ENCODE results near the gene GJA10.

DNA sequence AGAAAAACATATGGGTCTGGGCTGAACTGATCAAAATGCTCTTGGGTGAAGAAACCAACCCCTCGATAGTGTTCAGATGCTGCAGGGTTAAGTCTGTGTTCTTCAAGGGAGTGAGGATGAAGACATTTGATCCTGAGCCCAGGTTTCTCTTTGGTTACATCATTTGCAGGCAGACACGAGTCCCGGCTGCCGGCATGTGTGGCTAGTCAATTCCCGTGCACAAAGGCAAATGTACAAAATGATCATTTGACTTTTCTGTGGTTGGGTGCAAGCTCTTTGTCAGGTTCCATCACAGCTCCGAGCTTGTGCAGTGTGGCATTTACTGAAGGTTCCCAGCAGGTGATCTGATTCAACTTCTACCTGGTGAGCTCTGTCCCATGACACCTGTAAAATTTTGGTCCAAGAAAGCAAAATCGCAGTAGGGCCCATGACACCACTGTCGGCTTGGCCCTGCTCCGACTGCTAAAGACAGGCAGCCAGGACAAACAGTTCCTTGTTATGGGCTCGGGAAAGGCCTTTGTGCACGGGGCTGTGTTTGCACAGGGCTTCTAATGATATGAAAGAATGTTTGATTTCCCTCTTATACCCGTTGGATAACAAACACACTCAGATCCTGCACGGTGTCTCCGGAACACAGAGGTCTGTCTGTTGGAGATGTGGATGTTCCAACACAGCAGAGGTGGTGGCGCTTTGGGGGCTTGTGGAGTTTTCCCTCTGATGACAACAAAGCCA, 46.9 kb downstream of the GJA10 start:
- no peak for TF ChIP-seq POLR2A (IDR thresholded peaks at IDR 0.05)
- TF ChIP-seq, protein P1, sequence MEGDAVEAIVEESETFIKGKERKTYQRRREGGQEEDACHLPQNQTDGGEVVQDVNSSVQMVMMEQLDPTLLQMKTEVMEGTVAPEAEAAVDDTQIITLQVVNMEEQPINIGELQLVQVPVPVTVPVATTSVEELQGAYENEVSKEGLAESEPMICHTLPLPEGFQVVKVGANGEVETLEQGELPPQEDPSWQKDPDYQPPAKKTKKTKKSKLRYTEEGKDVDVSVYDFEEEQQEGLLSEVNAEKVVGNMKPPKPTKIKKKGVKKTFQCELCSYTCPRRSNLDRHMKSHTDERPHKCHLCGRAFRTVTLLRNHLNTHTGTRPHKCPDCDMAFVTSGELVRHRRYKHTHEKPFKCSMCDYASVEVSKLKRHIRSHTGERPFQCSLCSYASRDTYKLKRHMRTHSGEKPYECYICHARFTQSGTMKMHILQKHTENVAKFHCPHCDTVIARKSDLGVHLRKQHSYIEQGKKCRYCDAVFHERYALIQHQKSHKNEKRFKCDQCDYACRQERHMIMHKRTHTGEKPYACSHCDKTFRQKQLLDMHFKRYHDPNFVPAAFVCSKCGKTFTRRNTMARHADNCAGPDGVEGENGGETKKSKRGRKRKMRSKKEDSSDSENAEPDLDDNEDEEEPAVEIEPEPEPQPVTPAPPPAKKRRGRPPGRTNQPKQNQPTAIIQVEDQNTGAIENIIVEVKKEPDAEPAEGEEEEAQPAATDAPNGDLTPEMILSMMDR (IDR thresholded peaks at IDR 0.05), result no peak
